Measurements from ENCODE around the gene ZCCHC8.
"Not testable (repeated sequence)": the region's sequence is repeated elsewhere in the genome, so short reads cannot be mapped to it uniquely, and the experiment has no call there.

ZCCHC8 gene

DNA sequence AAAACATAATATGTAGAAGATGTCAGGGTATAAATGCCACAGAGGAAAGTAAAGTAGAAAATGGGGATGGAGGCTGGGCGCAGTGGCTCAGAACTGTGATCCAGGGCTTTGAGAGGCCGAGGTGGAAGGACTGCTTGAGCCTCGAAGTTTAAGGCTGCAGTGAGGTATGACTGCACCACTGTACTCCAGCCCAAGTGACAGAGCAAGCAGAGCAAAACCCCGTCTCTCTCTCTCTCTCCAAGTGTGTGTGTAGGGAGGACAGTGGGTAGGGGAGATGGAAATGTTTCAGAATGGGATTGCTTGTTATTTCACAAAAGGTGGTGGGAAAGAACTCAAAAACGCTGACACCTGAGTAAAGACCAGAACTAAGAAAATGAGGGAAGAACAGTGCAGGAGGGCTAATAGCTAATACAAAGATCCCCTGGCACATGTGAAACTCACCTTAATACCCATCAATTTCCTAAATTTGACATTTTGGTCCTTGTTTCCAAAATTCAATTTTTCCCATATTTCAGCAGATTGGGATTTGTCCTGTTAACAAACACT is 5.7 kb upstream of the ZCCHC8 start:
- DNase-seq = no peak

DNA sequence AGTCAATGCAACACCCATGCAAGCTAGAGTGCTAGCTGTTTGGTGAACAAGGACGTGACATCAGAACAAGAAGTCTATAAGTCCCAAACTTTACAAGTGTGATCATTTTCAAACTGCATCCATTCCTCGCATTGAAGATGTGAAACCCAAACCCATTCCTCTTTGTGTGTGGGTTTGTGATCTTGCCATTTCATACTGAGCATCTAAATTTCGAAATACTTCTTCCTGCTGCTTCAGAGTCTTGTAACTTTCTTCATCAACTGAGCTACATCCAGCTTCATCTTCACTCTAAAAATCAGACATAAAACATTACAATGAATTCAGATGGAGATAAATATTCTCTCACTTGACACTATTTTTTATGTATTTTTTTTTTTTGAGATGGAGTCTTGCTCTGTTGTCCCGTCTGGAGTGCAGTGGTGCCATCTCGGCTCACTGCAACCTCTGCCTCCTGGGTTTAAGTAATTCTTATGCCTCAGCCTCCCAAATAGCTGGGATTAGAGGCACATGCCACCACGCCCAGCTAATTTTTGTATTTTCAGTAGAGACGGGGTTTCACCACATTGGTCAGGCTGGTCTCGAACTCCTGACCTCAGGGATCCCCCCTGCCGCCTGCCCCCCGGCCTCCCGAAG is 4.8 kb upstream of the ZCCHC8 start:
- DNase-seq = no peak

DNA sequence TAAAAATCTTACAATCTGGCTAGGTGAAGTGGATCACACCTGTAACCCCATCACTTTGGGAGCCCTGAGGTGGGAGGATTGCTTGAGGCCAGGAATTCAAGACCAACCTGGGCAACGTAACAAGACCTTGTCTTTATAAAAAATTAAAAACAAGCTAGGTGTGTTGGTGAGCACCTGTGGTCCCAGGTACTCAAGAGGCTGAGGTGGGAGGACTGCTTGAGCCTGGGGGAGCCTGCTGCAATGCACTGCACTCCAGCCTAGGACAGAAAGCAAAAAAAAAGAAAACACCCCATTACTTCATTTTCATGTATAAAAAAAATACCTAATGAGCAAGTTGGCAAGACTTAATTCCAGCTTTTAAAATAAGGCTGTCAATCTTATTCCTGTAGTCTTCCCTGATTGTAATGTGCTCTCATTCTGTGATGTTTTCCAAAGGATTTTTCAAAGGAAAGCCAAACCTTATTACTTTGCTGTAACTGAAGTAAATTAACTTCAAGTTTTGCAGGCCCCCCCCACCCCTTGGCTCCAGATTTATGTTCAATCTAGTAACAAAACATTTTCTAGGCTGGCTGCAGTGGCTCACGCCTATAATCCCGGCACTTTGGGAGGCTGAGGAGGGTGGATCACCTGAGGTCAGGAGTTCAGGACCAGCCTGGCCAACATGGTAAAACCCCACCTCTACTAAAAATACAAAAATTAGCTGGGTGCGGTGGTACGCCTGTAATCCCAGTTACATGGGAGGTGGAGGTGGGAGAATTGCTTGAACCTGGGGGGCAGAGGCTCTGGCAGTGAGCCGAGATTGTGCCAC is 3.3 kb upstream of the ZCCHC8 start:
- no peak for DNase-seq

DNA sequence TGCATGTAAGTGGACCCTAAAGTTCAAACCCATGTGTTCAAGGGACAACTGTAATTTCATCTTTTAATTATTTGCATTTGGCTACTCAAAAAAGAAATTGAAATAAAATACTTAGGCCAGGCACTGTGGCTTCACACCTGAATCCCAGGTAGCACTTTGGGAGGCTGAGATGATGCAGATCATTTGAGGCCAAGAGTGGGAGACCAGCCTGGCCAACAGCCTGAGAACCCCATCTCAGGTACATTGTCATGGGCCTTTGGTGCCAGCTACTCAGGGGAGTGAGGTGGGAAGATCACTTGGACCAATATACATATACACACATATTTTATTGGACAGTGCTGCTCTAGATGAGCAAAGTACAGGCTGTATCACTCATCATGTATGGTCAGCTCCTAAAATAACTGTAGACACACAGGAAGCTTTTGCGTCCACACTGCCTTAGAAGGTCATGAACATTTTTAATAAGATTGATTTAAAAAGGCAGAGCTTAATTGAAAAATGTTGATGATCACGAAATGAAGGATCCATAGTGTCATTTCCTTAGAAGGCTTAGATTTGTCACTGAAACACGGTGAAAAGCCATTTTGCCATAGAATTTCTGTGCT is 2.5 kb upstream of the ZCCHC8 start:
- DNase-seq = no peak

DNA sequence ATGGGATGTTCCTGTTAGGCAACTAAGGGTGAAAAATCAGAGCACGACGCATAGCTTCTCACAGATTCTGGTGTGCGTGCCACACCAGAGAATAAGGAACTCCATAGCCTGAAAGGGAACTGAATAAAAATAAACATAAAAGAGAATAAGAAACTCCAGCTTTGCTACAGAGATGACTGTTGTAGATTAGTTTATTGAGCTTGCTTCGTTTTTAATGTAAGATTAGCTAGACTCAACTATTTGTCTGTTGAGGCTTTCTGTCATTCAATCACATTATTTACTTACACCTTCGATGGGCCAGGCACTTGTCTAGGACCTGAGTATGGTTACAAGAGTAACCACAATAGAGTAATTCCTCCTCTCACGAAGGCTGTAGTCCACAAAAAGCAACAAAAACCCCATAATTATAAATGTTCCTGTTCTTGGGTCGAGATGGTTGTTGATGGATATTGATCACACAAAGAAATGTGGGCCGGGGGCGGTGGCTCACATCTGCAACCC is 807 bp upstream of the ZCCHC8 start:
- no peak for DNase-seq

DNA sequence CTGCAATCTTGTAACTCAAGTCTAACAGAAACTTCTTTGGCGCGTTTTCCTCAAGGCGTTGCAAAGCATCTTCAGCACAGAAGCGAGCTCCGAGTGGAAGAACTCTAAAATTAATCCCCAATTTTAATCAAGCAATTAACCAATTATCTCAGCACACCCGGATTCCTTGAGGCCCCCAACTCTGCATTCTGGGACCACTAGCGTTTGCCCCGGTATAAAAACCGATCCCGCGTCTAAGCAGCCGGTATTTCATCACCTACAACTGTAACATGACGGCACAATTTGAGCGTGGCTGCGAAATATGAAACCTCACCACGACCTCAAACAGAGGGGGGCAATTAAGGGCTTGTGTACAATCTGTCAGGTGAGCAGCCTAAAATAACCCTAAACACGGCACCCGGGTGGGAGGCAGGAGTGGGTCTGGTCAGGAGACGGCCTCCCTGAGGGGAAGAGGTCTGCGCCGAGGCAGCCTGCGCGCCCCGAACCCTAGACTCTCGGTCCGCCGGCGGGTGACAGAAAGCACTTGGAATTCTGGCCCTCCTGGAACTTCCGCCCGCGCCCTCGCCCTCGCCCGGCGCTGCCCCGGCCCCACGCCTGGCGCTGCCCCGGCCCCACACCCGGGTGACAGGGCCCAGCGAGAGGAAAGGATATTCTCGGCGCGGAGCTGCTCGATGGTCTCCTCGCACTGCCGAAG is 594 bp downstream of the ZCCHC8 start:
- peak; percentile 23 for DNase-seq

DNA sequence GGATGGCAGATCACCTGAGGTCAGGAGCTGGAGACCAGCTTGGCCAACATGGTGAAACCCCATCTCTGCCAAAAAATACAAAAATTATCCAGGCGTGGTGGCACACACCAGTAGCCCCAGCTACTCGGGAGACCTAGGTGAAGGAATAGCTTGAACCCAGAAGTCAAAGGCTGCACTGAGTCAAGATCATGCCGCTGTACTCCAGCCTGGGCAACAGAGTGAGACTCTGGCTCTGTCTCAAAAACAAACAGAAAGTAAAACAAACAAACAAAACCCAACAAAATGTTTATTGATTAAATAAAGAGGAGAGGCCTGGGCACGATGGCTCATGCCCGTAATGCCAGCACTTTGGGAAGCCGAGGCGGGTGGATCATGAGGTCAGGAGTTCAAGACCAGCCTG is 5.5 kb downstream of the ZCCHC8 start:
- no peak for DNase-seq

DNA sequence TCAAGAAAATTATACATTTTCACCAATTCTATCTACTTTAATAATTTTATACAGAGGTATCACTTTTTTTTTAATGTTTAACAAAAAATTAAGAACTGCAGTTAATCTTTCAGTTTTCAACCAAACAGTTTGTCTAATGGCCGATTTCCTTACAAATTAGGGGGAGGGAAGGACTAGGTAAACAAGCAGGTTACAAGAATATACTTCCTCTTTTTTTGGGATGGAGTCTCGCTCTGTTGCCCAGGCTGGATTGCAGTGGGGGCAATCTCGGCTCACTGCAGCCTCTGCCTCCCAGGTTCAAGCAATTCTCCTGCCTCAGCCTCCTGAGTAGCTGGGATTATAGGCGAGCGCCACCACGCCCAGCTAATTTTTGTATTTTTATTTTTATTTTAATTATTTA is 7.5 kb downstream of the ZCCHC8 start:
- DNase-seq = not testable (repeated sequence)

DNA sequence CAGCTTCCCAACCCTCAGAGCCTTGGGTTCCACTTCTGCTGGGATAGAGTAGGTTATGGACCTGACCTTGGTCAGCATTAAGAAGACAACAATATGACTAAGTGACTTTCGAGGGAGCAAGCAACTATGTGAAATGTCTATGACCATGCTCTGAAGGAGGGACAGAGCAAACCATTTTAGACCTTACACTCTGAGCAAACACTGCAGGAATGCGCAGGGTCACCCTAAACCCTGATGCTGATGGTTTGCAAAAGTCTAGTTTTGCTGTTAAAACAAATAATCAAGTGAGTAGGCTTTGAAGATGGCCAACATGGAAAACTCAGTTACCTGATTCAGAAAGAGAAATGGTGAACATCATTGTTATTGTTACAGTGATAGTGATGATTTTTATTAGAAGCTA is 8.7 kb downstream of the ZCCHC8 start:
- no peak for DNase-seq

DNA sequence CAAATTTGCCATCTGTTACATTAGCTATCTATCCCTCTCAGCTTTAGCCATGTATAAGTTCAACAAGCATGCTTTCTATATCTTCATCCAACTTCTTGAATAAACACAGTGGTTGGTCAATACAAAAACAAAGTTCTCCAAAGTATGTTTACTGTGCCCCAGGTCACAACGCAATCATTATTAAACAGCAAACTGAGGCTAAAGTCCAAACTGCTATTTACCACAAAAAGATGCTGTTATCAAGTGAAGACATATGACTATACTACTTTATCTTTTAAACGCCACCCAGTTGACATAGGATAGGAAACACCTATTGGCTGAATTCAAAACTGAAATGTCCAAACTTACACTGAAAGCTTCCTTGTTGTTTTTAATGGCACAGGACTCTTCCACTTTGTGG is 11.7 kb downstream of the ZCCHC8 start:
- DNase-seq = no peak

DNA sequence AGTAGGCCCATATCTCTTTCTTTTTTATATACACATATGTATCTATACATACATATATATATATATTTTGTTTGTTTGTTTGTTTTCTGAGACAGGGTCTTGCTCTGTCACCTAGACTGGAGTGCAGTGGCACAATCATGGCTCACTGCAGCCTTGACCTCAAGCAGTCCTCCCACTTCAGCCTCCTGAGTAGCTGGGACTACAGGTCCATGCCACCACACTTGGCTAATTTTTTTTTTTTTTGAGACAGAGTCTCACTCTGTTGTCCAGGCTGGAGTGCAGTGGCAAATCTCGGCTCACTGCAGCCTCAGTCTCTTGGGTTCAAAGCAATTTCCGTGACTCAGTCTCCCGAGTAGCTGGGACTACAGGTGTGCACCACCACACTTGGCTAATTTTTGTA is 12.9 kb downstream of the ZCCHC8 start:
- not testable (repeated sequence) for DNase-seq

DNA sequence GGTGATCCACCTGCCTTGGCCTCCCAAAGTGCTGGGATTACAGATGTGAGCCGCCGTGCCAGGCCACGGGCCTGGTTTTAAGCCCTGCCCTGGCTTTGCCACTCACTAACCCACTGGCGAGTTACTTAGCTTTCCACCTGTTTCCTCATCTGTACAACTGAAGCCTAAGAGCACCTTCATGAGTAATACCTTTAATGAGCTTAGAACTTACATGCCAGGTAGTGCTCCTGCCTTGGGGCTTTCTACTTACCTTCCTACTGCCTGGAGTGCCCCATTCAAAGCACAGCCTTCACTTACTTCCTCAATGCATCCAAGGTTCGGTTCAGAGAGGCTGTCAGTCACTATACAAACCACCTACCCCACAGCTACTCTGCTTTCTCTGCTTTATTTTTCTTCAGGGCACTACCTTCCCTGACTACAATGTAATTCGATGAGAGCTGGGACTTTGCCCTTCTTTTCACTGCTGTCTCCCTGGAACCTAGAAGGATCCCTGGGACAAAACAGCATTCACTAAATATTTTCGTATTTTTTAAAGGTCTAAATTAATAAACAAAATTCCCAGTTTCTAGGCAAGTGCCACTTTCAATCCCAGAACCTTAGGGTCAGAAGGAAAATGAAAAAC is 13.8 kb downstream of the ZCCHC8 start:
- no peak for DNase-seq

DNA sequence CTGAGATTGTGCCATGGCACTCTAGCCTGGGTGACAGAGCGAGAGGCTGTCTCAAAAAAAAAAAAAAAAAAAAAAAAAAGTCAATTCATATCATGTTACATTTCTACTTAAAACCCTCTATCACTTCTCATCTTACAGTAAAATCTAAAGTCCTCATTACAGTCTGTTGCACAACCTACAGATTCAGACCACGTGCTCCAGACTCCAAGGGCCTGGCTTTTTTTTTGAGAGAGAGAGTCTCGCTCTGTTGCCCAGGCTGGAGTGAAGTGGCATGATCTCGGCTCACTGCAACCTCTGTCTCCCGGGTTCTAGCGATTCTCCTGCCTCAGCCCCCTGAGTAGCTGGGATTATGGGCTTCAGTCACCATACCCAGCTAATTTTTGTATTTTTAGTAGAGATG is 14.4 kb downstream of the ZCCHC8 start:
- DNase-seq = not testable (repeated sequence)

DNA sequence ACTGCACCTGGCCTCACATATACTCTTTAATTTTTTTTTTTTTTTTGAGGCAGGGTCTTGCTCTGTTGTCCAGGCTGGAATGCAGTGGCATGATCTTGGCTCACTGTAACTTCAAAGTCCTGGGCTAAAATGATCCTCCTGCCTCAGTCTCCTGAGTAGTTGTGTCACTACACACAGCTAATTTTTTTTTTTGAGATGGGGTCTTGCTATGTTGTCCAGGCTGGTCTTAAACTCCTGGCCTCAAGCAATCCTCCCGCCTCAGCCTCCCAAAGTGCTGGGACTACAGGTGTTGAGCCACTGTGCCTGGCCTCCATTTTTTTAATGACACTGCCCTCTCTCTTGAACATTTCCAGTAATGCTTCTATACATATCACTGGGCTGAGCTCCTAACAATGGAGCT is 16.3 kb downstream of the ZCCHC8 start:
- DNase-seq = not testable (repeated sequence)

DNA sequence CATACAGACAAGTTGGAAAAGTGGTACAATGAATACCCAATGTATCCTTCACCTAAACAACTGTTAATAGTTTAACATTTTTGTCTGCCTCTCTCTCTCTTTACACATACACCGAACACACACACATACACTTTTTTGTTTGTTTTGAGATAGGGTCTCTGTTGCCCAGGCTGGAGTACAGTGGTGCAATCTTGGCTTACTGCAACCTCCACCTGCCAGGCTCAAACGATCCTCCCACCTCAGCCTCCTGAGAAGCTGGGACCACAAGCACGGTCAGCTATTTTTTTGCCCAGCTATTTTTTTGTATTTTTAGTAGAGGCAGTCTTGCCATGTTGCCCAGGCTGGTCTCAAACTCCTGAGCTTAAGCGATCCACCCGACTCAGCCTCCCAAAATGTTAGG is 16.8 kb downstream of the ZCCHC8 start:
- DNase-seq = no peak

DNA sequence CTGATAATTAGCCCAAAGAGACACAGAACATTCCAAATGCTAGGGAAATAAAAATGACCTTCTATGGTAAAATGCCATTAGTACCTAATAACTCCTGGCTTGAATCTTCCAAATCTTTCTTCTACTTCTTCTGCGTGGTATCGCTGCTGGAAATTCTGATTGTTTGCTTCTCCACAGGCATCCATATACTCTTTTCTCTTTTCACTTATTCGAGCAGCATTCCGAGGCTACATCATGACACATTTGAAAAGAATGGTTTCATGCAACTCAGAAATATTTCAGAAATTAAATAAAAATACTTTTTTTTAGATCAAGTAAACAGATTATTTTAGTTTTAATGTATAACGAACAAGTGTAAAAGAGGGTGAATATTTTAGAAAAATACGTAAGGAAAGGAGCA is 18.9 kb downstream of the ZCCHC8 start:
- DNase-seq = no peak

DNA sequence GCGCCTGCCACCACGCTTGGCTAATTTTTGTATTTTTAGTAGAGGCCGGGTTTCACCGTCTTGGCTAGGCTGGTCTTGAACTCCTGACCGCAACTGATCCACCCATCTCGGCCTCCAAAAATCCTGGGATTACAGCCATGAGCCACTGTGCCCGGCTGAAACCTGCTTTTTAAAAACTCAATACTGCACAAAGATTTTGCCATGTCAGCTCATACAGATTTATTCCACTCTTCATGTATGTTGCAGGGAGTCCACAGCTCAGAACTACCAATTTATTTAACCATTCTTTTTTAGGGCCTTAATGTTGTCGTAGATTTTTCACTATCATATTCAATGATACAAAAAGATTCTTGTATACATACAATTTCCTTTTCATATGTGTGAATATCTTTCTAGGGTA is 20.0 kb downstream of the ZCCHC8 start:
- no peak for DNase-seq

DNA sequence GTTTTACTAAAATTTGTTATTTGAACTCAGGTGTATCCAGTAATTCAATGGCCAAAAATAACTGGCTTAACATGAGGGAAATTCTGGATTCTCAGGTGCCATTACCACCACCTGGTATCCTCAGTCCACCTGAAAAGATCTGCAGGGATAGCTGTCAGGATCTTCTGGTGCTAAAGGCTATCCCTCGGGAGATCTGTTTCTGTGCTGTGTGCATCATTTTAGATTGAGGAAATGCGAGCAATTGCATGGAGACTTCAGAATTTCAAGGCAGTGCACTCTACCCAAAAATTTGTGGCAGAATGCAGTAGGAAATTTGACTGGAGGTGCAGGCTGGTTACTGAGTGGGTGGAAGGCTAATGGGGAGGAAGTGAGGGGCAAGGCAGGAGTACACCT is 26.4 kb downstream of the ZCCHC8 start:
- no peak for DNase-seq

DNA sequence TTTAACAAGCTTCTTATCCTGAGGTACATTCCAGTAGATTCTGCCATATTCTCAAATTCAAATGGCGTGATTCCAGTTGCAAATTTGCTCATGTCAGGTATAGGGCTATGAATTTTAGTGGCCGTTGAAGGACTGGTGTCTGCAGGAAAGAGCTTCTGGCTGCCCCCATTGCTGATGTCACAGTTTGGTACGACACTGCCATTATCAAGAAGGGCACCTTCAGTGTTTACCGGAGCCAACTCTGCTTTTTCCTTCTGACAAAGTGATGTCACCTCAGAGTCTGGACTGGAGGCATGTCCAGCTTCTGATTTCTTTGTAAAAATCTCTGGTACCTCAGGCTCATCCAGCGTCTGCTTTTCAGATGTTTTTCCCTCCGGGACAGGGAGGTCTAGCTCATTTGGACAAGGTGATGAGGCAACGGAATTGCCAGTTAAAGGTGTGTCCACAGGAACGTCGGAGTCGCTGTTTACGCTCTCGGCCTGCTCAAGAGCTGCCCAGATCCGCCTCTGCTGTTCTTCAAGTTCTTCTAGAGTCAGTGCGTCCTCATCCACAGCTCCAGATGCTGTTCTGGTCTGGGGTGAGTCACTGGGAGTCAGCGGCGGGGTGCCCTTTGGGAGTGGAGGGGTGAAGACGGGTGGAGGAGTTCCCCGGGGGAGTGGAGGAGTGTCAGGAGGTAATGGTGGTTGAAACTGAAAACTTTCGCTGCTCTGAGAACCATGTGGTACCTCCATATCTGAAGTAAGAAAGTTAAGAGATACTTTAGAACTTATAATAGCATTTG is 27.0 kb downstream of the ZCCHC8 start:
- DNase-seq = no peak

DNA sequence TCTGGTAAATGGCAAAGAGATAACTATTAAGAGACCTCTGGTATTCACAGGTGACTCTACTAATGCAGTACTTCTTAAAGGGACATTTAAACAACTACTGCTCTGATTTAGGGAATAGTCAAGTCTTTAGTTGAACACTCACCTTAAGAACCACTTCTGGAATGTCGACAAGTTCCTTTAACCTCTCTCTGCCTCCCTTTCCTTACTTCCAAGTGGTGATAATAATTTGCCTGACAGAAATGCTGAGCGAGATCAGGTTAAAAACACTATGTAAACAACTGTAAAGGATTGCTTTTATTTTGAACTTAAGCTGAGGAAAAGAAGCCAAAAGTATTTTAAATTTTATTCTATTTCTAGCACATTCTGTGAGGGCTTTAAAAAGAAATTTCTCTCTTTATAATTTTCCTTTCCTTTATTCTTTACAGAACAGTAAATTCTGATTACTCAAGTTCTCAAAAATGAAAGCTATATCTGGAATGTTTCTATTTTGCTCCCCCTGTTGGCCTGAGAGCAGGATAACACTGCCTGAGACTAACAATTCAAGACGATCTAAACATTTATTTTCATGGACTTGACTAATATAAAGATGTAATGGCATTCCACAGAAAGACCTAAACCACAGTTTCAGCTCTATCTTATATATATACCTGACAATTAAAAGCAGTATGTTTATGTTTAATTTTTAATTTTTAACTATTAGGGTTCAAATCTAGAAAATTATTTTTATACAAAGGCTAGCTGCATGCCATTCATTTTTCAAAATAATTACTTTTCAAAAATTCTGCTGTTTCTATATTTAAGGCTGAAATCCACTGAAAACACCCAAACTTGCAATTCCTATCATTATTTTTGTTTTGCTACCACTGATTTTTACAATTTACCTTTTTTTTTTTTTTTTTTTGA is 29.2 kb downstream of the ZCCHC8 start:
- no peak for DNase-seq

DNA sequence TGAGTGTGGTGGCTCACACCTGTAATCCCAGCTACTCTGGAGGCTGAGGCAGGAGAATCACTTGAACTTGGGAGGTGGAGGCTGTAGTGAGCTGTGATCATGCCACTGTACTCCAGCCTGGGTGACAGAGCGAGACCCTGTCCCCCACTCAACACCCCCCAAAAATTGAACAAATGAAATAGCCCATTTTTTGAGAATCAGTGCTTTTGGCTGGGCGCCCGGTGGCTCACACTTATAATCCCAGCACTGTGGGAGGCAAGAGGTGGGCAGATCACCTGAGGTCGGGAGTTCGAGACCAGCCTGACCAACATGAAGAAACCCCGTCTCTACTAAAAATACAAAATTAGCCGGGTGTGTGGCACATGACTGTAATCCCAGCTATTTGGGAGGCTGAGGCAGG is 30.2 kb downstream of the ZCCHC8 start:
- DNase-seq = not testable (repeated sequence)

Data from NCI-H524 treated with DMSO at 0.1 percent for 48 hours (cell line).